HG03521 (cell line): Measurements from ENCODE around the gene PDX1.

Experiments used
- ATAC-seq: cut with Tn5 transposase; IDR thresholded peaks from one replicate; pipeline ENCODE4 v1.9.1; 2021; ENCODE audit warnings: mild to moderate bottlenecking, moderate library complexity; ENCODE audit not compliant: unreplicated experiment

Gene PDX1

GRCh38 chr13:27921961-27922882, 2.4 kb downstream of the PDX1 start:
- ATAC-seq, result no peak

- ATAC-seq, result no peak
Observed at GRCh38 chr13:27922883-27923612, 3.2 kb downstream of the PDX1 start.

GRCh38 chr13:27923794-27924528, 4.2 kb downstream of the PDX1 start:
- ATAC-seq, result no peak

GRCh38 chr13:27924529-27925141, 4.8 kb downstream of the PDX1 start:
- ATAC-seq, result no peak

DNA sequence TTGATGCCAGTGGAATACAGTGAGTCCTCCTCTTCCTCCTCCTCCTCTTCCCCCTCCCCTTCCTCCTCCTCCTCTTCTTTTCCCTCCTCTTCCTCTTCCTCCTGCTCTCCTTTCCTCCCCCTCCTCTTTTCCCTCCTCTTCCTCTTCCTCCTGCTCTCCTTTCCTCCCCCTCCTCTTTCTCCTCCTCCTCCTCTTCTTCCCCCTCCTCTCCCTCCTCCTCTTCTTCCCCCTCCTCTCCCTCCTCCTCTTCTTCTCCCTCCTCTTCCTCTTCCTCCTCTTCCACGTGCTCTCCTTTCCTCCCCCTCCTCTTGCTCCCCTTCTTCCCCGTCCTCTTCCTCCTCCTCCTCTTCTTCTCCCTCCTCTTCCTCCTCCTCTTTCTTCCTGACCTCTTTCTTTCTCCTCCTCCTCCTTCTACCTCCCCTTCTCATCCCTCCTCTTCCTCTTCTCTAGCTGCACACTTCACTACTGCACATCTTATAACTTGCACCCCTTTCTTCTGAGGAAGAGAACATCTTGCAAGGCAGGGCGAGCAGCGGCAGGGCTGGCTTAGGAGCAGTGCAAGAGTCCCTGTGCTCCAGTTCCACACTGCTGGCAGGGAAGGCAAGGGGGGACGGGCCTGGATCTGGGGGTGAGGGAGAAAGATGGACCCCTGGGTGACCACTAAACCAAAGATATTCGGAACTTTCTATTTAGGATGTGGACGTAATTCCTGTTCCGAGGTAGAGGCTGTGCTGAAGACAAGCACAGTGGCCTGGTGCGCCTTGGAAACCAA, 5.6 kb downstream of the PDX1 start:
- ATAC-seq, result no peak

DNA sequence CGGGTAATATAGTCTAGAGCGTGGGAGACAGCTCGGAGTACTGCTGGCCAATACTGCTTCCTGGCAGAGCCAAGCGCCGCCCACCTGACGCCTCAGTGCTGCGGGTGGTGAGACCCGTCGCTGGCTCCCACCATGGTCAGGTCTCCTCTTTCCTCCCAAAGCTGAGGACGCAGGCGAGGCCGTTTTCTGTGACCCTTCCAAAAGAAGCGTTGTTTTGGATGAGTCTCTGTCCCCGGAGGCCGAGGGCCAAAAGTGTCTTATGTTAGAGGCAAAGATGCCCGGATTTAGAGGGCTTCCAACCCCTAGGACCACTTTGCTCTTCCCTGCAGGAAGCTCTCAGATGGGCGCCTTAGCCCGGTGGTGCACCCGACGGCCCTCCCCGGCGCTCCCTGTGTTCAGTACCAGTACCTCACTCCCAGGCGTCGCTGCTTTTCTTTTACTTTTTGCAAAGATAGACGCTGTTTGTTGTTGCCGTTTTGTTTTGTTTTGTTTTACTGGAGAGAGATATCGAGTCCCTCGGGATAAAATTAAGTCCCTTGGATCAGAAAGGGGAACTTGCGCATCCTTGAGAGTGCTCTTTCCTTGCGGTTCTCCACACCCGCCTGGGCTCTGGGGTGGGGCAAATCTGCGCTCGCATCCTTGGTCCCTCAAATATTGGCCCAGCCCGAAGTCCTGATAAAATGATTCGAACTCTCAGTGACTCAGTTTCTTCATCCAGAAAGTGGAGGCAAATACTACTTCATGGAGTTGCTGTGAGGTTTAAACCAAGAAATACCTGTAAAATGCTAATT, 7.0 kb downstream of the PDX1 start:
- no peak for ATAC-seq

- ATAC-seq, result no peak
Observed at GRCh38 chr13:27927444-27928352, 7.9 kb downstream of the PDX1 start.

GRCh38 chr13:27928353-27928804, 8.6 kb downstream of the PDX1 start:
- no peak for ATAC-seq

DNA sequence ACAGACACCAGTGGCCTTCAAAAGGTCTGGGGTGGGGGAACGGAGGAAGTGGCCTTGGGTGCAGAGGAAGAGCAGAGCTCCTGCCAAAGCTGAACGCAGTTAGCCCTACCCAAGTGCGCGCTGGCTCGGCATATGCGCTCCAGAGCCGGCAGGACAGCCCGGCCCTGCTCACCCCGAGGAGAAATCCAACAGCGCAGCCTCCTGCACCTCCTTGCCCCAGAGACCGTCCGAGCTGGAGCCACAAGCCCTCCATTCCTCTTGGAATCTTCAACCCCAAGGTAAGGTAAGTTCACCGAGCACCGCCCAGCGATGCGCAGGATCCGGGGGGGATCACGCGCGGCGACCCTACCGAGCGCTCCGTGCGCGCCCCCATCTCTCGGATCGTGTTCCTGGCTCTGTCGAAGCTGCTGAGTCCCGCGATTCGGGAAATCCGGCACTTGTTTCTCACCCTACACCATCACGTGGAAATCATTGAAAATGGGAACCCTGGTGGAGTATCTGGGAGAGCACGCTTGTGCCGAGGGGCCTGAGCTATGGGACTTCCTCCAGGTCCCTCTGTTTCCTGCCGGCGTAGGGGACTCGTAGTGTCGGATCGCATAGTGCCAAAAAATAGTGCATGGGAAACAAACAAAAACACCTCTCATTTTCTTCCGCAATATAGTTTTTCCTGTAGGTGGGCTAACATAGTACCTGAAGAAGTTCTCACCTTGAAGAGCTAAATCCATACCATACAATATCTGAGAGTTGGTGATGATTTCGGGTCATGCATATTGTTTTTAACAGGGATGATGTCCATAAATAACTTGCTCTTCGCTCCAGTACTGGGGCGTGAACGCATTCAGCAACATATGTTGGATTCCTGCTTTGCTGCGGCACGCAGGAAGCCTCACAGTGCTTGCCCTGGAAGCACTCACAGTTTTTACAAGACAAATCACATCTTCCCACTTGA, 9.3 kb downstream of the PDX1 start:
- ATAC-seq, result no peak

DNA sequence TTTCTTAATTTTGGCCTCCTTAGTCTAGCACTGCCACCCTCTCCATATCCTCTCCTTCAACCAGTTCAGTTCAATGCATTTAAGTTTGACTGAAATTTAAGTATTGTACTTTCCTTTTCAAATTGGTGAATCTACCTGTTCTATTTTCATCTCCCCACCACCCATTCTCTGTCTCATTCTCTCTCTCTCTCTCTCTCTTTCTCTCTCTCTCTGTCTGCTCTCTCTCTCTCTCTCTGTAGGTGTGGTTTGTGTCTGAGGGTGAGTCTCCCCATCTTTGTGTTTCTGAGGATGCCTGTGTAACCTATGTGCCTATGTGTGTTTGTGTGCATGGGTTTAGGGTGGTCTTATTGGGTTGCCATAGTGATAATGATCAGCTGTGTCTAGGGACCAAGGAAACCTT, 10.1 kb downstream of the PDX1 start:
- ATAC-seq, result no peak

- no peak for ATAC-seq
Observed at GRCh38 chr13:27933118-27933517, 13.3 kb downstream of the PDX1 start.

GRCh38 chr13:27933580-27934328, 14.0 kb downstream of the PDX1 start:
- ATAC-seq, result no peak

- no peak for ATAC-seq
Observed at GRCh38 chr13:27942972-27943371, 23.2 kb downstream of the PDX1 start.

DNA sequence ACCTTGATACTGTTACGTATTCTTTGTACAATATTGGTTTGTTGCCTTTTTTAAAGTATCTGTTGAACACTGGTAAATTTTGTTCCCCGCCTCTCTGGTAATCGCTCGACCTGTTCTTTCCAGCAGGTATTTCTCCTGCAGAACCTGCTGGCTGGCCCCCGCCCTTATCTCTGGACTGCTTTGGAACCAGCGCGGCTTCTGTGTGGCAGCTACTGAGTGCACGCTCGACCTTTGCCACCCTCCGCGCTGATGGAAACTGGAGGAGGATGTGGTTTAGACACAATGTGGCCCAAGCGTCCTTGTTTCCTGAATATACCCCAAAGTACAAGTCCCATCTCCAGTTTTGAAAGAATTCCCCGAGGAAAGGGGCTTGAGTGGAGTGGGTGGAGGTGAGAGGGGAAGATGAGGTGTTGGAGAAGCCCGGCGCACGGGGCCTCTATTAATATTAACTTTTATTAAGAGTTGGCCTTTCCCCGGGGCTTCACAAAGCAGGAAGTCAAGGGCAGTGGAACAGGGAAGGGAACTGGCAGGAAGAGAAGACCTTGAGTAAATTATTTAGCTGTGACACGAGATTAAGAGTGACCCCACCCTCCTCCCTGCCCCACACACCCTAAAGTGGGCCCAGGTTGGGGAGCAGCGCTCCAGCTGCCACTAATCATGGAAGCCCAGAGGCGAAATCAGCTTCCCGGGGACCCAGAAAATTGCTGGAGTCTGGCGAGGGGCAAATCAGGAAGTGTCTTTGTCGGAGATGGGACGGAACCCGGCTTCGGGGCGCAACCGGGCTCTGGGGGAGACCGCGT, 33.3 kb downstream of the PDX1 start:
- ATAC-seq, result no peak

DNA sequence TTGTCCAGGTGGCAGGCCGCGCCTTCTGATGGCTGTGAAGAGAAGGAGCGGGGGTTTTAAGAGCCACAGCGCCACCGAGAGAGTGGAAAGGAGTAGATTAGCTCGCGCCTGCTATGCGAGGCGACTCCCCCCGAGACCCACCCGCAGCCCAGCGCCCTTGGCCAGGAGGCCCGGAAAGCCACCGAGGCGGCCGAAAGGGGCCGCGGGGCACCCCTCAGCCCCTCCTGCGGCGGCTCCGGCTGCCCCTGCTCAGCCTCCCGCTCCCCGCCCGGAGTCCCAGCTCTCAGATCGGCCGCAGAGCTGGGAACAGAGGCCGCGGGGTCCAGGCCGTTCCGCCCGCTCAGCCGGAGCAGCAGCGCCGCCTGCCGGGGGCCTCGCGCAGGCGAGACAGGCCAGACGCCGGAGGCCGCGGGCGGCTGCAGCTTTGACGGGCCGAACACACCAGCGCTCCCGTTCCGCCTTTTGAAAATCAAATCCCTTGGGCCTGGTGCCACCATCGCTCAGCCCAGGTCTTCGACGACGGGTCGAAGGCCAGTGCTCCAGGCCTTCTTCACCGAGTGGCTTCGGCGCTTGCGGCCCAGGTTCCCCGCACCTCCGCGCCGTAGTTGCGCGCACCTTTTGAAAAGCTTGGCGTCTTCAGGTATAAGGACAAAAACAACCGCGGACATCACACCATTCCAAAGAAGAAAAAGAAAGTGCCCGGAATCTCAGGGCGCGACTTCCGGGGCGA, 34.0 kb downstream of the PDX1 start:
- ATAC-seq, result peak; percentile 81
